ENCODE results near the gene RELA. TPM values are rescaled to one million over a fixed set of nuclear protein-coding genes. Genes with fewer than 3 reads are reported as not detected.

RELA gene
- polyA plus RNA-seq, 1 of the 3 experiments (the other 2 are of a cell fraction), result 49.5 TPM

GRCh38 chr11:65651339-65651588, 11.5 kb downstream of the RELA start (continued):
- TF ChIP-seq, protein P1, sequence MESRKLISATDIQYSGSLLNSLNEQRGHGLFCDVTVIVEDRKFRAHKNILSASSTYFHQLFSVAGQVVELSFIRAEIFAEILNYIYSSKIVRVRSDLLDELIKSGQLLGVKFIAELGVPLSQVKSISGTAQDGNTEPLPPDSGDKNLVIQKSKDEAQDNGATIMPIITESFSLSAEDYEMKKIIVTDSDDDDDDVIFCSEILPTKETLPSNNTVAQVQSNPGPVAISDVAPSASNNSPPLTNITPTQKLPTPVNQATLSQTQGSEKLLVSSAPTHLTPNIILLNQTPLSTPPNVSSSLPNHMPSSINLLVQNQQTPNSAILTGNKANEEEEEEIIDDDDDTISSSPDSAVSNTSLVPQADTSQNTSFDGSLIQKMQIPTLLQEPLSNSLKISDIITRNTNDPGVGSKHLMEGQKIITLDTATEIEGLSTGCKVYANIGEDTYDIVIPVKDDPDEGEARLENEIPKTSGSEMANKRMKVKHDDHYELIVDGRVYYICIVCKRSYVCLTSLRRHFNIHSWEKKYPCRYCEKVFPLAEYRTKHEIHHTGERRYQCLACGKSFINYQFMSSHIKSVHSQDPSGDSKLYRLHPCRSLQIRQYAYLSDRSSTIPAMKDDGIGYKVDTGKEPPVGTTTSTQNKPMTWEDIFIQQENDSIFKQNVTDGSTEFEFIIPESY (IDR thresholded peaks at IDR 0.05; ENCODE audit: borderline replicate concordance, low read depth), result no peak
- no peak for TF ChIP-seq RXRA (IDR thresholded peaks at IDR 0.05; ENCODE audit: borderline replicate concordance, low read depth)
- TF ChIP-seq MXI1 (IDR thresholded peaks at IDR 0.05; ENCODE audit: low read depth, low read length), result no peak
- TF ChIP-seq SMC3 (IDR thresholded peaks at IDR 0.05; ENCODE audit: low read depth, low read length), result no peak
- TF ChIP-seq MAX (IDR thresholded peaks at IDR 0.05; ENCODE audit: low read depth), result no peak
- TF ChIP-seq EP300 (IDR thresholded peaks at IDR 0.05; ENCODE audit: borderline replicate concordance in 1 of 2, low read depth in 1 of 2, low read length in 1 of 2), result no peak

GRCh38 chr11:65650547-65651338, 12.0 kb downstream of the RELA start:
- no peak for TF ChIP-seq PBX3 (IDR thresholded peaks at IDR 0.05)
- no peak for TF ChIP-seq REST (IDR thresholded peaks at IDR 0.05; ENCODE audit: low read depth, low read length)
- no peak for TF ChIP-seq RAD21 (IDR thresholded peaks at IDR 0.05; ENCODE audit: low read length)
- TF ChIP-seq RCOR1 (IDR thresholded peaks at IDR 0.05; ENCODE audit: low read length), result no peak
- TF ChIP-seq FOXM1 (IDR thresholded peaks at IDR 0.05; ENCODE audit: low read depth), result no peak
- no peak for TF ChIP-seq EP300 (IDR thresholded peaks at IDR 0.05; ENCODE audit: borderline replicate concordance in 1 of 2, low read depth in 1 of 2, low read length in 1 of 2)
- no peak for TF ChIP-seq GATA2 (CRISPR knock-in tag; IDR thresholded peaks at IDR 0.05)
- no peak for TF ChIP-seq MEF2A (IDR thresholded peaks at IDR 0.05; ENCODE audit: borderline replicate concordance, low read depth)
- TF ChIP-seq TCF12 (IDR thresholded peaks at IDR 0.05), result no peak
- Histone ChIP-seq H3F3A (replicated peaks; ENCODE audit: insufficient read depth) (peaks cover 45% of the 10 kb centered on the region), H3K9me2 (no peaks in the 10 kb centered on the region), H3K4me1 (ENCODE audit: control insufficient read depth in 1 of 2, insufficient read depth in 2 of 2, low read depth in 1 of 2, low read length in 1 of 2) (peaks cover 11 to 26% of the 10 kb centered on the region in 2 experiments), H3K4me2 (no peak overlapping the region), H3K27me3 (ENCODE audit: insufficient read depth) (no peaks in the 10 kb centered on the region), H4K20me1 (ENCODE audit: insufficient read depth) (no peaks in the 10 kb centered on the region), H3K79me2 (ENCODE audit: insufficient read depth) (no peaks in the 10 kb centered on the region), H3K9me3 (no peaks in the 10 kb centered on the region), H2AFZ (ENCODE audit: low read depth) (no peak overlapping the region), H3K36me3 (replicated peaks in 1 of 2; ENCODE audit: control insufficient read depth in 1 of 2, insufficient read depth in 2 of 2, low read length in 1 of 2) (peaks cover 19 to 29% of the 10 kb centered on the region in 2 experiments), H3K9ac (no peak overlapping the region), H3K4me3 (ENCODE audit: low read depth in 2 of 2, low read length in 1 of 2) (no peak overlapping the region), H3K27ac (ENCODE audit: low read depth in 2 of 2, low read length in 1 of 2) (no peak overlapping the region; a peak in 1 of 4 replicates)
- DNase-seq, result no peak
- POLR2A ChIA-PET, result interaction anchor here (4.1 kb wide), 1 partner anchor 11 kb away, joined by 25 read pairs; the partner anchor contains the start of gene SIPA1
- CTCF ChIA-PET, result interaction anchor here (1.5 to 4.3 kb wide), 3 partner anchors 12 to 25 kb away, joined by 6 to 17 read pairs (median 10); partner anchors contain the start of gene SIPA1
- WGBS (ENCODE audit: low lambda C conversion rate), result 77% methylated on average over 7 of the region's 20 CpGs
